IMR-90 (cell line): ENCODE measurements around the gene SHROOM3. TPM values are rescaled to one million over a fixed set of nuclear protein-coding genes. Genes with fewer than 3 reads are reported as not detected.

Source experiments
- ATAC-seq: fragments of 200-7000 bp; cut with Tn5 transposase; 2 replicates; pipeline ENCODE4 v1.9.1; 2020; ENCODE audit warnings: low read depth, mild to moderate bottlenecking, moderate library complexity
- BruUV-seq: library from RNA; stranded (reverse); fragments of 400-500 nt; replicated peaks from 2 replicates; lab custom pipeline; 2021; lab: Mats Ljungman, UMichigan
- CTCF ChIA-PET: fragments of 300-600 bp; formaldehyde crosslinking; extraction: SDS; loops from one replicate; lab custom pipeline; 2021; ENCODE audit warnings: antibody characterized with exemption; lab: Yijun Ruan, JAX
- POLR2A ChIA-PET: fragments of 300-600 bp; sonication (Branson Sonifier 250); formaldehyde crosslinking; loops from one replicate; lab custom pipeline; 2022; ENCODE audit warnings: antibody characterized with exemption; ENCODE audit not compliant: unreplicated experiment; lab: Charles Lee
- DNase-seq: peaks from one replicate; pipeline ENCODE4 v3.0.0; 2013
- H2AFZ ChIP-seq: replicated peaks from 2 replicates; pipeline ENCODE3; 2013; ENCODE audit warnings: low read length, mild to moderate bottlenecking; ENCODE audit not compliant: poor library complexity
- H2AK5ac ChIP-seq: 2 replicates; pipeline ENCODE4 v1.6.1; 2013; ENCODE audit warnings: low read depth, low read length, inconsistent platforms
- H2AK9ac ChIP-seq: replicated peaks from 2 replicates; pipeline ENCODE3; 2013; ENCODE audit warnings: mild to moderate bottlenecking, low read depth, low read length, moderate library complexity; ENCODE audit not compliant: poor library complexity
- H2BK120ac ChIP-seq: 2 replicates; pipeline ENCODE4 v1.6.1; 2013; ENCODE audit warnings: low read depth, low read length, inconsistent platforms
- H2BK15ac ChIP-seq: 3 replicates; pipeline ENCODE4 v1.6.1; 2013; ENCODE audit warnings: low read depth, low read length, inconsistent platforms
- H2BK20ac ChIP-seq: 2 replicates; pipeline ENCODE4 v1.6.1; 2013; ENCODE audit warnings: low read depth, mild to moderate bottlenecking, inconsistent platforms, low read length, moderate library complexity
- H2BK5ac ChIP-seq: 2 replicates; pipeline ENCODE4 v1.6.1; 2013; ENCODE audit warnings: mild to moderate bottlenecking, low read depth, low read length, inconsistent platforms; ENCODE audit not compliant: poor library complexity, severe bottlenecking
- H3K14ac ChIP-seq: replicated peaks from 2 replicates; pipeline ENCODE4 v1.6.1; 2013; ENCODE audit warnings: low read depth, low read length, inconsistent platforms
- H3K18ac ChIP-seq: 2 replicates; pipeline ENCODE4 v1.6.1; 2013; ENCODE audit warnings: low read depth, low read length, control low read depth
- H3K23ac ChIP-seq: 2 replicates; pipeline ENCODE4 v1.6.1; 2013; ENCODE audit warnings: low read depth, low read length, inconsistent platforms
- H3K27ac ChIP-seq: 2 replicates; pipeline ENCODE4 v1.5.1; 2013; ENCODE audit warnings: mild to moderate bottlenecking, control low read depth, low read length; ENCODE audit not compliant: insufficient read depth
- H3K27me3 ChIP-seq: 2 replicates; pipeline ENCODE4 v1.6.1; 2013; ENCODE audit warnings: low read length; ENCODE audit not compliant: control insufficient read depth, insufficient read depth
- H3K36me3 ChIP-seq: 2 replicates; pipeline ENCODE4 v1.6.1; 2013; ENCODE audit warnings: low read length, mixed read lengths; ENCODE audit not compliant: control insufficient read depth, insufficient read depth
- H3K4ac ChIP-seq: 2 replicates; pipeline ENCODE4 v1.6.1; 2013; ENCODE audit warnings: low read depth, low read length, inconsistent platforms
- H3K4me1 ChIP-seq: 2 replicates; pipeline ENCODE4 v1.6.1; 2013; ENCODE audit warnings: low read length, mixed read lengths; ENCODE audit not compliant: control insufficient read depth, insufficient read depth
- H3K4me2 ChIP-seq: 2 replicates; pipeline ENCODE4 v1.6.1; 2013; ENCODE audit warnings: low read depth, mild to moderate bottlenecking, control low read depth, low read length, moderate library complexity
- H3K4me3 ChIP-seq: 2 replicates; pipeline ENCODE4 v1.5.1; 2013; ENCODE audit warnings: low read depth, mild to moderate bottlenecking, control low read depth, low read length, moderate library complexity; ENCODE audit not compliant: insufficient read depth
- H3K56ac ChIP-seq: 2 replicates; pipeline ENCODE4 v1.6.1; 2013; ENCODE audit warnings: low read length, inconsistent platforms; ENCODE audit not compliant: insufficient read depth; ENCODE audit errors: extremely low read depth
- H3K79me1 ChIP-seq, 2 experiments: 2 replicates each; pipeline ENCODE4 v1.6.1; 2013; ENCODE audit warnings: low read length in 2 of 2, inconsistent platforms in 1 of 2, low read depth in 1 of 2
- H3K9ac ChIP-seq: 2 replicates; pipeline ENCODE4 v1.6.1; 2013; ENCODE audit warnings: low read depth, low read length, control low read depth
- H3K9me1 ChIP-seq: 2 replicates; pipeline ENCODE4 v1.6.1; 2013; ENCODE audit warnings: low read length, inconsistent platforms; ENCODE audit not compliant: insufficient read depth
- H3K9me3 ChIP-seq: 2 replicates; pipeline ENCODE4 v1.6.1; 2013; ENCODE audit warnings: low read length; ENCODE audit not compliant: control insufficient read depth, insufficient read depth
- H4K20me1 ChIP-seq: 2 replicates; pipeline ENCODE4 v1.6.1; 2013; ENCODE audit warnings: low read length, inconsistent platforms; ENCODE audit not compliant: insufficient read depth
- H4K5ac ChIP-seq: 2 replicates; pipeline ENCODE4 v1.6.1; 2013; ENCODE audit warnings: mild to moderate bottlenecking, low read depth, low read length, control low read depth
- H4K8ac ChIP-seq, 2 experiments: 2 replicates each; pipeline ENCODE4 v1.6.1; 2013; ENCODE audit warnings: low read depth in 2 of 2, low read length in 2 of 2, control low read depth in 1 of 2, inconsistent platforms in 1 of 2
- H4K91ac ChIP-seq: 2 replicates; pipeline ENCODE4 v1.6.1; 2013; ENCODE audit warnings: low read depth, low read length, inconsistent platforms; ENCODE audit not compliant: insufficient read depth
- BHLHE40 ChIP-seq: fragments of 150-350 bp; IDR thresholded peaks from 2 replicates; pipeline ENCODE4 v1.6.1; 2016; ENCODE audit warnings: mild to moderate bottlenecking, low read depth, low read length
- CHD1 ChIP-seq: IDR thresholded peaks from 2 replicates; pipeline ENCODE4 v1.6.1; 2012; ENCODE audit warnings: low read depth, low read length, improper control_type of control experiment
- FOS ChIP-seq: fragments of 150-350 bp; IDR thresholded peaks from 2 replicates; pipeline ENCODE4 v1.6.1; 2016; ENCODE audit warnings: low read depth, low read length
- MAFK ChIP-seq: IDR thresholded peaks from 2 replicates; pipeline ENCODE4 v1.6.1; 2012; ENCODE audit warnings: low read depth, low read length, improper control_type of control experiment
- MAZ ChIP-seq: IDR thresholded peaks from 2 replicates; pipeline ENCODE4 v1.6.1; 2012; ENCODE audit warnings: low read depth, mild to moderate bottlenecking, low read length, improper control_type of control experiment, moderate library complexity, borderline replicate concordance
- NFE2L2 ChIP-seq: fragments of 150-350 bp; IDR thresholded peaks from 2 replicates; pipeline ENCODE4 v1.6.1; 2016; ENCODE audit warnings: low read depth, mild to moderate bottlenecking, low read length
- RFX5 ChIP-seq: IDR thresholded peaks from 2 replicates; pipeline ENCODE4 v1.8.0; 2012; ENCODE audit warnings: low read depth, mild to moderate bottlenecking, low read length, moderate library complexity
- SMC3 ChIP-seq: fragments of 150-350 bp; IDR thresholded peaks from 2 replicates; pipeline ENCODE4 v1.6.1; 2016; ENCODE audit warnings: low read depth, mild to moderate bottlenecking, antibody characterized with exemption, low read length, moderate library complexity
- dilution Hi-C: fragments of 300-500 bp; cut with HindIII; formaldehyde crosslinking; loops from one replicate; pipeline ENCODE4 v1.14.3; 2018; ENCODE audit warnings: low sequenced_read_pairs; ENCODE audit not compliant: unreplicated experiment
- in situ Hi-C: fragments of 300-500 bp; cut with MboI; formaldehyde crosslinking; loops from 3 replicates; pipeline ENCODE4 v1.14.3; 2019; ENCODE audit warnings: low sequenced_read_pairs, inconsistent platforms, mixed read lengths
- intact Hi-C: fragments of 100-400 bp; cut with micrococcal nuclease; formaldehyde crosslinking; loops from 2 replicates; pipeline ENCODE4 v1.10.0; 2022
- polyA plus RNA-seq, 3 experiments: library from polyadenylated mRNA; depleted of rRNA; stranded (reverse); fragments of >200 nt; gene quantifications; 2 replicates each; pipeline ENCODE4 v1.2.3, GENCODE V29; 2012; ENCODE audit warnings: low replicate concordance in 1 of 3
- total RNA-seq: library from RNA; depleted of rRNA; stranded (reverse); fragments of >200 nt; gene quantifications from 2 replicates; pipeline ENCODE4 v1.2.3, GENCODE V29; 2012
- TF ChIP-seq, protein P1 (sequence below): fragments of 150-350 bp; IDR thresholded peaks from 2 replicates; pipeline ENCODE4 v1.6.1; 2016; ENCODE audit warnings: low read depth, mild to moderate bottlenecking, low read length, moderate library complexity, borderline replicate concordance
- TF ChIP-seq, protein P2 (sequence below): fragments of 150-350 bp; IDR thresholded peaks from 2 replicates; pipeline ENCODE4 v1.6.1; 2017; ENCODE audit warnings: mild to moderate bottlenecking, antibody characterized with exemption, low read length, low read depth
- TF ChIP-seq, protein P3 (sequence below): conservative IDR thresholded peaks from 2 replicates; pipeline ENCODE4 v1.5.1; 2012; ENCODE audit warnings: mild to moderate bottlenecking, low read depth, low read length, improper control_type of control experiment

SHROOM3 gene
- total and polyA plus RNA-seq, 2 of the 4 experiments (the other 2 are of a cell fraction), result 10.8 to 19.5 TPM

DNA sequence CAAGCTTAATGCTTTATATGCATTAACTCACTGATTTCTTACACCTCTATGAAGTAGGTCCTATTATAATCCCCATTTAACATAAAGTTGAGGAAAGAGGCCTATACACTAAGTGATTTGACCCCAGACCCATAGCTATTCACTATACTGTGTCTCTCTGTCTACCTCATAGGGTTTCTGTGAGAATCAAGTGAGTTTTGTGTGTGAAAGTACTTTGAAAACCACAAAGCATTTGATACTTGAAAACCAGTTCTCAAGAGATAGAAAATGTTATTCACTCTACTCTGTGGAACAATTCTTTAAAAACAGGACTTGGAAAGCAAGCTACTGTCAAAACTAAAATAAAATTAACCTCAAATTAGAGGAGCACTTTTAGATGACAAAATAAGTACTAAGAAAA lies 35.0 kb downstream of the SHROOM3 start:
- ChIA-PET CTCF (interaction anchor here (1.0 kb wide), 1 partner anchor 36 kb away, joined by 6 read pairs; no protein-coding TSS in a partner anchor), POLR2A (no interaction called here)
- Histone ChIP-seq H3K27me3 (peaks cover 10% of the 10 kb centered on the region), H4K91ac (no peak overlapping the region), H3K56ac (no peak overlapping the region), H2BK15ac (no peak overlapping the region), H3K4me1 (no peaks in the 10 kb centered on the region), H3K9ac (no peak overlapping the region), H4K5ac (no peak overlapping the region), H2AK9ac (no peak overlapping the region), H4K8ac (no peak overlapping the region), H4K20me1 (no peaks in the 10 kb centered on the region), H3K23ac (no peak overlapping the region), H3K14ac (no peak overlapping the region), H3K4me2 (no peak overlapping the region), H2BK5ac (no peak overlapping the region), H3K9me3 (peaks cover 2% of the 10 kb centered on the region; the same call in 1 of the 2 replicates), H2BK20ac (no peak overlapping the region), H3K4ac (no peak overlapping the region), H3K18ac (no peak overlapping the region), H3K36me3 (no peaks in the 10 kb centered on the region), H2BK120ac (no peak overlapping the region), H2AFZ (no peak overlapping the region), H3K79me1 (no peaks in the 10 kb centered on the region), H2AK5ac (no peak overlapping the region), H3K4me3 (no peak overlapping the region), H3K9me1 (no peaks in the 10 kb centered on the region), H3K27ac (no peak overlapping the region)
- ATAC-seq, result no peak
- TF ChIP-seq NFE2L2, result no peak
- no peak for TF ChIP-seq FOS
- no peak for TF ChIP-seq SMC3
- no peak for TF ChIP-seq BHLHE40
- no peak for TF ChIP-seq CHD1
- no peak for TF ChIP-seq RFX5
- no peak for TF ChIP-seq MAFK
- TF ChIP-seq MAZ, result no peak
- TF ChIP-seq, protein P1, sequence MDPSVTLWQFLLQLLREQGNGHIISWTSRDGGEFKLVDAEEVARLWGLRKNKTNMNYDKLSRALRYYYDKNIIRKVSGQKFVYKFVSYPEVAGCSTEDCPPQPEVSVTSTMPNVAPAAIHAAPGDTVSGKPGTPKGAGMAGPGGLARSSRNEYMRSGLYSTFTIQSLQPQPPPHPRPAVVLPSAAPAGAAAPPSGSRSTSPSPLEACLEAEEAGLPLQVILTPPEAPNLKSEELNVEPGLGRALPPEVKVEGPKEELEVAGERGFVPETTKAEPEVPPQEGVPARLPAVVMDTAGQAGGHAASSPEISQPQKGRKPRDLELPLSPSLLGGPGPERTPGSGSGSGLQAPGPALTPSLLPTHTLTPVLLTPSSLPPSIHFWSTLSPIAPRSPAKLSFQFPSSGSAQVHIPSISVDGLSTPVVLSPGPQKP, result no peak
- TF ChIP-seq, protein P2, sequence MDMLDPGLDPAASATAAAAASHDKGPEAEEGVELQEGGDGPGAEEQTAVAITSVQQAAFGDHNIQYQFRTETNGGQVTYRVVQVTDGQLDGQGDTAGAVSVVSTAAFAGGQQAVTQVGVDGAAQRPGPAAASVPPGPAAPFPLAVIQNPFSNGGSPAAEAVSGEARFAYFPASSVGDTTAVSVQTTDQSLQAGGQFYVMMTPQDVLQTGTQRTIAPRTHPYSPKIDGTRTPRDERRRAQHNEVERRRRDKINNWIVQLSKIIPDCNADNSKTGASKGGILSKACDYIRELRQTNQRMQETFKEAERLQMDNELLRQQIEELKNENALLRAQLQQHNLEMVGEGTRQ, result no peak
- TF ChIP-seq, protein P3, sequence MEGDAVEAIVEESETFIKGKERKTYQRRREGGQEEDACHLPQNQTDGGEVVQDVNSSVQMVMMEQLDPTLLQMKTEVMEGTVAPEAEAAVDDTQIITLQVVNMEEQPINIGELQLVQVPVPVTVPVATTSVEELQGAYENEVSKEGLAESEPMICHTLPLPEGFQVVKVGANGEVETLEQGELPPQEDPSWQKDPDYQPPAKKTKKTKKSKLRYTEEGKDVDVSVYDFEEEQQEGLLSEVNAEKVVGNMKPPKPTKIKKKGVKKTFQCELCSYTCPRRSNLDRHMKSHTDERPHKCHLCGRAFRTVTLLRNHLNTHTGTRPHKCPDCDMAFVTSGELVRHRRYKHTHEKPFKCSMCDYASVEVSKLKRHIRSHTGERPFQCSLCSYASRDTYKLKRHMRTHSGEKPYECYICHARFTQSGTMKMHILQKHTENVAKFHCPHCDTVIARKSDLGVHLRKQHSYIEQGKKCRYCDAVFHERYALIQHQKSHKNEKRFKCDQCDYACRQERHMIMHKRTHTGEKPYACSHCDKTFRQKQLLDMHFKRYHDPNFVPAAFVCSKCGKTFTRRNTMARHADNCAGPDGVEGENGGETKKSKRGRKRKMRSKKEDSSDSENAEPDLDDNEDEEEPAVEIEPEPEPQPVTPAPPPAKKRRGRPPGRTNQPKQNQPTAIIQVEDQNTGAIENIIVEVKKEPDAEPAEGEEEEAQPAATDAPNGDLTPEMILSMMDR, result no peak
- intact Hi-C loops, result no loop called here
- dilution Hi-C loops, result no loop called here
- DNase-seq, result no peak
- no TSS peak for BruUV-seq
- in situ Hi-C loops, result no loop called here
